A673 (cell line): ENCODE data around the gene ZMYND8.

Source experiments
- EZH2 ChIP-seq: fragments of 200-600 bp; sonication (generic); IDR thresholded peaks from 2 replicates; pipeline ENCODE4 v1.6.1; 2017; ENCODE audit warnings: borderline replicate concordance, low read depth, mild to moderate bottlenecking, mixed read lengths, antibody characterized with exemption, low read length; ENCODE audit not compliant: poor library complexity, severe bottlenecking
- TF ChIP-seq, protein P1 (sequence below): fragments of 300-800, 200-600 bp; sonication (generic); conservative IDR thresholded peaks from 2 replicates; pipeline ENCODE4 v1.5.1; 2017; ENCODE audit warnings: low read depth, mild to moderate bottlenecking, antibody characterized with exemption, low read length, moderate library complexity, mixed read lengths

DNA sequence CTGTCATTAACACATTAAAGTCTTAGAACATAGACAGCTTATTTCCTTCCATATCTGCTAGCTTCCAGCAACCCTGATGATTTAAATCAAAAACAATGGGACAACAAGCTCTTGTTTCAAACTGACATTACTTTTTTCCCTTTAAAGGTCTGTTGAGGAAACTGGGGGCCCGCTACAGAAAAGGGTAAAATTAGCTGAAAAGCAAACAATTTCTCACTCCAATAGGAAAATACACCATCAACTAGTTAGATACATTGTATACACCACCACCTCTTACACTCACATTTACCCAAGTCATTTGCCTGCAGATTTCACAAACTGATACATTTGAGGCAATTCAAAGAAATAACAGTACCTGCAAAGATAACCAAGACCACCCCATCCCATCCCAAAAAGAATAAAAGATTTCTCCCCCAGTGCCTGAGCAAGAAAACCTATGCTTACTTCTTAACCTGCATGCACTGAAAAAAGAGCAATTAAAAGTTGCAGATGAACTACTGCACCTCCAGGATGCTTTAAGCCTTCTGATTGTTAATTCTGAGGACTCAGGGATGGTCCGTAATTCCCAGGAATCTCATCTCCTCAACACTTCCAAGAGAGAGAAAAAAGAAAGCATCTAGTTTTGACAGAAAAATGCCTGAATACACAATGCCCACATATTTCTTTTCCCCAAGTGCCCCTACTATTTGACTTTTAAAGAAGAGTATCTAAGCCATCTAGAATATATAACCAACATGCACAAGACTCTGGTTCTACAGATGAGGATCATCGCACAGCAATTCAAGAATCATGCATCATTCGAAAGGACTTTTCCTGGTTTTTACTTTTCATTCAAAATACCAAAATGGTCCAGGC is 5.6 kb downstream of the ZMYND8 start:
- TF ChIP-seq, protein P1, sequence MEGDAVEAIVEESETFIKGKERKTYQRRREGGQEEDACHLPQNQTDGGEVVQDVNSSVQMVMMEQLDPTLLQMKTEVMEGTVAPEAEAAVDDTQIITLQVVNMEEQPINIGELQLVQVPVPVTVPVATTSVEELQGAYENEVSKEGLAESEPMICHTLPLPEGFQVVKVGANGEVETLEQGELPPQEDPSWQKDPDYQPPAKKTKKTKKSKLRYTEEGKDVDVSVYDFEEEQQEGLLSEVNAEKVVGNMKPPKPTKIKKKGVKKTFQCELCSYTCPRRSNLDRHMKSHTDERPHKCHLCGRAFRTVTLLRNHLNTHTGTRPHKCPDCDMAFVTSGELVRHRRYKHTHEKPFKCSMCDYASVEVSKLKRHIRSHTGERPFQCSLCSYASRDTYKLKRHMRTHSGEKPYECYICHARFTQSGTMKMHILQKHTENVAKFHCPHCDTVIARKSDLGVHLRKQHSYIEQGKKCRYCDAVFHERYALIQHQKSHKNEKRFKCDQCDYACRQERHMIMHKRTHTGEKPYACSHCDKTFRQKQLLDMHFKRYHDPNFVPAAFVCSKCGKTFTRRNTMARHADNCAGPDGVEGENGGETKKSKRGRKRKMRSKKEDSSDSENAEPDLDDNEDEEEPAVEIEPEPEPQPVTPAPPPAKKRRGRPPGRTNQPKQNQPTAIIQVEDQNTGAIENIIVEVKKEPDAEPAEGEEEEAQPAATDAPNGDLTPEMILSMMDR, result no peak
- TF ChIP-seq EZH2, result no peak
